Stimulated activated CD8-positive, alpha-beta memory T cell treated with anti-CD3 and anti-CD28 coated beads, Interleukin-7, amount 100 ng/mL, for 4 hours (primary cell): ENCODE measurements around the gene SCGB2B2.
"Not testable (repeated sequence)": the region's sequence is repeated elsewhere in the genome, so short reads cannot be mapped to it uniquely, and the experiment has no call there.

Source experiments
- DNase-seq, 2 donors: peaks; one replicate each; pipeline ENCODE4 v3.0.0-alpha.2; 2020; ENCODE audit warnings: low read depth in 2 of 2

The SCGB2B2 gene, protein sequence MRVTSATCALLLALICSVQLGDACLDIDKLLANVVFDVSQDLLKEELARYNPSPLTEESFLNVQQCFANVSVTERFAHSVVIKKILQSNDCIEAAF

DNA sequence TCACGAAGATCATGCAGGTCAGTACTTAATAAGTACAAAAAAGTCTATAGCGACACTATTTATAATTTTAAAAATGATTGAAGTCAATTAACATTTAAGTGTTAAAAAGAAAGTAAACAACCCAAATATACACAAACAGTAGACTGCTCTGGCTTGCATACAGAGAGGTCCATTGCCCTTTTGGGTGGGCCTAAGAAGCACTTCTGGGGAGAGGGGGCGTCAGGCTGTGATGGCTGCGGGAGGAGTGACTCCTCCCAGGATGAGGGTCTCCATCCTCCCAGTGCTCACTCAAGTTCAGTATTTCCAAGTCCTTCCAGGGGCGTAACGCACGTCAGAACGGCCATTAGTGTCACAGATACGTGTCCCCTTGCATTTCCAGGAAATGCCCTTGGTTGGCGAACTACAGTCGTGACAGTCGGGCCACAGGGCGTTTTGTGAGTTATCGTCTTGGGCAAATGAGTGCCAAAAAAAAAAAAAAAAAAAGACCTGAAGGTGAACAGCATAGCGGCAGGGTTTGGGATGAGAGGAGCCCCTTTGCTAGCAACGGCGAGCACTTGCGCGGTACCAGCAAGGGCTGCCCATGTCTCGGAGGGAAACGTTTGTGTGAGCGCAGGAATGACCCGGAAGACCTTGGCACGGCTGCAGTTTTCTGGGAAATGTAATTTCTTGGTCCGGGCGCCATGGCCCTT lies at the start of gene SCGB2B2:
Gene SCGB2B2 (minus strand): TSS at position 463 of the 689 bp plus-strand sequence. CDS start 82,596 bp downstream, outside the sequence.
- peak; percentile 63 to 69 for DNase-seq

DNA sequence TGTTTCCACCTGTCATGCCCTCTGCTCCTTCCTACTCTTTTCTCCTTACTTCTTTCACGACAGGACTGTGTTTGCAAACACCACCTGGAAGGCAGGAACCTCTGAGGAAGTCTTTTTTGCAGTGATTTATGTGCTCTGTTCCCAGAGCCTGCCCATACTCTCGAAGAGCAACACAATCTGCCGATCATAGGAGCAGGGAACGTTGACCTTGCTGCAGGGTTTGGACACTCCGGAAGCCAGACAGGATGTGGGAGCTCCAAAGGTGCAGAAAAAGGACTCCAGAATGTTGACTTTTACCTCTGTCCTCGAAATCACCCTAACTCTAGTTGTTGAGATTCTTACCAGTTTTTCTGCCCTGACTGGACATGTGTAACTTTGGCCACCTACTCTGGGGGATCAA lies 48.4 kb upstream of the SCGB2B2 start:
- DNase-seq: no peak

DNA sequence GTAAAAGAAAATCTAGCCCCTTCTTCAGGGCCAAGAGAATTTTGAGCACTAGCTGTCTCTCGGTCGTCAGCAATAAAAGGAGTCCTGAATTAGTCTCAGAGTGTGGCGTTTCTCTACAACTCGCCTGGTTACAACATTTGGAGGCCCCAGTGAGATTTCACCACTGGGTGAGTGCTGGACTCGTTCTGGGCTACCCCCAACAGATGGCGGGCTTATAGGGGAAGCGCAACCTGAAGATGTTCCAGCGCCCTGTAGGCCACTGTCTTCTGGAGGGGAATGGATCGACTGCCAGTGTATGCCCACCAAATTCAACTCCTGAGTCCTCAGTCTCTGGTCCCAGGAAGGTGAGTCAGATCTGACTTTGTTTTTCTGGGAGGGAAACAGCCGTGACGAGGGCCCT lies 45.4 kb upstream of the SCGB2B2 start:
- no peak for DNase-seq

DNA sequence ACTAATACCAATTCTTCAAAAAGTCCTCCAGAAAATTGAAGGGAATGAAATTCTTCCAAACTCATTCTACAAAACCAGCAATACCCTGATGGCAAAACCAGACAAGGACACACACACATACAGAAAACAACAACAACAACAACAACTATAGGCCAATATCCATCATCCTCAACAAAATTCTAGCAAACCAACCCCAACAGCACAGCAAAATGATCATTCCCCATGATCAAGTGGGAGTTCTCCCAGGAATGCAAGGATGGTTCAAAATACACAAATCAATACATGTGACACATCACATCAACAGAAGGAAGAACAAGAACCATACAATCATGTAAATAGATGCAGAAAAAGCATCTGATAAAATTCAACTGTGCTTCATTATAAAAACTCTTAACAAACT lies 38.4 kb upstream of the SCGB2B2 start:
- DNase-seq: no peak

DNA sequence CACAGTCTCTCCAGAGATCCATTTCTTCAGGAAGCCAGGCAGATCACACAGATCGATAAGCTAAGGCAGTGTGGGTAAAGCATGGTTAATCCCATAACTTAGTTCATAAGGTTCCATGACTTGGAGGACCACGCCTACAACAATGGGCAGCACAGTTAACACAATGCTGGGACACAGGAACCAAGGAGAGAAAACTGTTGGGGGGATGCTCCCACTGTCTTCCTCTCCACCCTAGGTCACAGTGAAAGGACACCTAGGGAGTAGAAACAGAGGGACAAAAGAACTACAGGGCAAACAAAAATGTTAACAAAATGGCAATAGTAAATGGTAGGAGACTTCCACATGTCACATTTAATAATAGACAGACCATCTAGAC lies 36.3 kb upstream of the SCGB2B2 start:
- DNase-seq: no peak

DNA sequence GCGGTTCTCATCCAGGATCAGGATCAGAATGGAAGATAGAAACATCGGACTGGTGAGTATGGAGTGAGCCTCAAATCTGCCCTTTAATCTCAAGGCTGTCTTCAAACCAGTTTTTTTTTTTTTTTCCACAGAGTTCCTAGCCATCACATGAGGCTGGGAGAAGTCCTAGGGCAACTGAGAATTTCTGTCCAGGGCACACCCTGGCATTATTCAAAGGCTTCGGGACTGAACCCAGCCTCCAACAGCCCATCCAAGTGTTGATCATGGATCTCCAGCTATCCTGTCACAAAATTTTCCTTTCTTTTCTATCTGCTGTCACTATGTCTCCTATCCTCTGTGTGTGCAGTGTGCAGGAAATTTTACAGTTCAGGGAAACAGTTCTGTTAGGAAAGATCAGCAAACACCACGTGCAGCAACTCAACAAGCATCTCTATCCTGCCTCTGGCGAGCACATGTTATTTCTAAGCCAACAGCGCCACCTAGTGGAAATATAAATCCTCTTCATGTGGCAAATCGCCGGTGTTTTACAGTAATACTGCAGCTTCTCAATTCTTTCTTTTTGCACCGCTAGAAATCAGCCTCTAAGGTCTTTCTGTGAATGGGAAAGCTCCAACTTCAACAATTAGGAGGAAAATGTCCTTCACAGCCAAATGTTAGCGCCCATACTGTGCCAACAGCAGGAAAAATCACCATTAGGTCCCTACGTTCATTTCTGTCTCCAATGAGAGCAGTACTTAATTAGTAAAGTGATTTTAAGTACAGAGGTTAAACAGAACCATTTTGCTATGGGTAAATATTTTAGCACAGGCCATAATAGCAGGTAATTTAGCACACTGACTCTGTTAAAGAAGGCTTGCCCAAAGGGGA lies 35.7 kb upstream of the SCGB2B2 start:
- peak; percentile 10 to 47 for DNase-seq

DNA sequence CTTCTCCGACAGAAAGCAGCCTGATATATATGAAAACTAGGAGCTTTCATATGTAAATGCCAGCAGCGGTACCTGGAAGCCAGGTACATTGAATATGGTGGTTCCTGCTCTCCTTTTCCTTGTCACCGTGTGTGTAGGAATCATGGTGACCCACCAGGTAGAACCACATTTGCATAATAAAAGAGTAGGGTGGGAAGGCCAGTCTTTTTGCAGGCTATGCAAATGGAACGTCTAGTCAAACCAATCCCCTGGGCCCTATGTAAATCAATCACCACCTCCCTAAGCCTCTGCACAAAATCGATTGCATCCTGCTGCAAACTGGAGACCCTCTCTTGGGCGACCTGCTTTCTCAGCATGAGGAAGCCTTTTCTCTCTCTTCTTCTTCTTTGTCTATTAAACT lies 34.9 kb upstream of the SCGB2B2 start:
- DNase-seq: no peak

DNA sequence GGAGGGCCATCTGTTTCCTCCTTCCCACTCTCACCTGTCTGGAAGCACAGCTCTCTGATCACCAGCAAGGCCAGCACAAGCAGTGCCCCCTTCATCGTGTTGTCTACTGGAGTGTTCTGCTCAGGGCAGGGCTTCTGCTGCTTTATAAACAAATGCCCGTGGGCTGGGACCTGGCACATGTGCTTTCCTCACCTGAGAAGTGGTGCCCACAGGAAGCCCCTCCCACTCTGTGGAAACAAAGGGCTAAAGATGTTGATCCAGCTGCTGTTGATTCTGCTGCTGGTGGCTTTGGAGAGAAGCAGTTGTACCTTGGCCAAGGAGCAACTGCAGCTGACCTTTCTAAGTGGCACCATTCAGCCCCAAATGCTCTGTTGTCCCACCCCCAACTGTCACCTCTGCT lies 30.7 kb upstream of the SCGB2B2 start:
- DNase-seq: no peak

DNA sequence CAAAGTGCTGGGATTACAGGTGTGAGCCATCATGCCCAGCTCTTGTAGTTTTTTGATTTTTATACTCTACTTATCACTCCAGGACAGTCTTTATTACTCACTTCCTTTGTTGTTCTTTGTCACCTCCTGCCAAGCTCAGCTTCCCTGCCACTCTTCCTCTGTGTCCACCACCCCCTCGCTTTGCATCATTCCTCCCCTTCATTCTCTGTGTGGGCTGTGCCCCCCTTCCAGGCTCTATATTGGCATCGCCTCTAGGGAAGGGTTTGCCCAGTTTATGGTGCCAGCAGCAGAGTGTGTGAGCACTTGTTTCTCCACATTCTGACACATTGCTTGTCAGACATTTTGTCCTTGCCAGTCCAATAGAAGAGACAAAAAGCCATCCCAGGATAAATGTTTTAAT lies 15.6 kb upstream of the SCGB2B2 start:
- DNase-seq: no peak

DNA sequence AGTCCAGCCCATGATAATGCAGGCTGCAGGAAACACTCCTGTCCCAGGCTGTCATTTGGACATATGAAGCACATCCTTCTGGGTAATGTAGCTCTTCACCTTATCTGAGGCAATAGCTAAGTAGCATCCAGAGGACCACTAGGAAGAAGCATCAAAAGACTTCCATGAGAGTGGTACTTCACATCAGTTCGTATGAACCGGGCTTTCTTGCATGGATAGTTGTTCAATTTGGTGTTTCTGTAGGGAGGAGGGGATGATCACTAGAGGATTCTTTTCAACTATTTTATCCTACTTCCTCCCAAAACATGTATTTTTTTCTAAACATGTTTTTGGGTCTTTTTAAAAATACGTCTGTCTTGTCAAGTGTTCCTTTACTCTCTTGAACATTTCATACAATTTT lies 13.4 kb upstream of the SCGB2B2 start:
- DNase-seq: no peak

DNA sequence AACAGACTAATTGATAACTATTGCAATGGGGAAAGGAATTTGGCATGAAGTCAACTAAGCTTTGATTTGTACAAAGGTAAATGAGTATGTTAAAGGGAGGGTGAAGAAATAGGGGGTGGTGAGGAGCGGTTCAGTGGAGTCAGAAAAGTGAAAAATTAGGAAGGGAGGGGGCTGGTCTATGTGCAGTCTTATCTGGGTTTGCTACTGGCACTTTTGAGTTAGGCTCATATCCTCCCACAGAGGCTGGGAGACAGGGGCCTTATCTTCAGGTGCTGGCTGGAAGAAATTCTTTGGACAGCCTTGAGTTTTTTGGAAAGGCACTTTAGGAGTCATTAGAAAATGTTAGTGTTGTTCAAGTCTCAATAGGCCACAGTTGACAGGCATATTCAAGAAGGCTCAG lies 11.6 kb upstream of the SCGB2B2 start:
- DNase-seq: no peak

DNA sequence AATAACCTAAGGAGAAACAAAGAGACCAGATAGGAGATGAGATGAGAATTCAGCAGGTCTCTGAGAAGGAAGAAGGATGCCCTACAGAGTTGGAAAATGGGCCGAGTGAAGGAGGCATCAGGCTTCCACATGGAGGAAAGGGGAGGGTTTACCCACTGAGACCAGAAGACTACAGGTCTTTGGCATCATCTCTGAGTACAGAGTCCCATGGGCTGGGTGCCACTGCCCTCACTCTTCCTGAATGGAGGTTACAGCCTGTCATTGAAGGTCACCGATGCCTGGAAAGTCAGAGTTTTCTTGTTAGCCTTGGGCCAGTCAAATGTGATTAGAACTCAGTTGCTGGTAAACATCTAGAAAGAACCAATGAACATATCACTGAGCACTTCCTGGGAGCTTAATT lies 10.4 kb upstream of the SCGB2B2 start:
- DNase-seq: no peak

DNA sequence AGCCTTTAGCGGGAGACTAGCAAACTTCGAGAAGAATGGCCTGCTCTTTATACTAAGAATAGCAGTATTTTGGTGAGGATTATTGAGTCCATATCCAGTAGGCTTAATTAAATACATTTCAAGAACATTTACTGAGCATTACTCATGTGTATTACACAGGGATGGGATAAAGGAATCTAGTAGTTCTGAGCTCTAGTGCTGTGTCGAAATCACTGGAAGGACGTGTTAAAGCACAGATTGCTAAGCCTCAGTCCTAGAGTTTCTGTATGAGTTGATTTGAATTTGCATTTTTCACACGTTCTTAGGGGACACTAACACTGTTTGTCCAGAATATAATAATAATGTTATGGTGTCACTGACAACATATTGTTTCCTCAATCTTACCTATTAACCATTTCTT lies 9.5 kb upstream of the SCGB2B2 start:
- no peak for DNase-seq

DNA sequence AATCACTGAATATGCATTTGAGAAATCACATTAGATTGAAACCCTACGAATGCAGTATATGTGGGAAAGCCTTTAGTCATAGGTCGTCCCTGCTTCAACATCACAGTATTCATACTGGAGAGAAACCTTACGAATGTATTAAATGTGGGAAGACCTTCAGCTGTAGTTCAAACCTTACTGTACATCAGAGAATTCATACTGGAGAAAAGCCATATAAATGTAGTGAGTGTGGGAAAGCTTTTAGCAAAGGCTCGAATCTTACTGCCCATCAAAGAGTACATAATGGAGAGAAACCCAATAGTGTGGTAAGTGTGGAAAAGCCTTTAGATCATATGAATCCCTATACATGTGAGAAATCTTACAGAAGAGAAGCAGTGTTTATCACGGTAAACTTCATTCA lies 8.3 kb upstream of the SCGB2B2 start:
- not testable (repeated sequence) for DNase-seq

DNA sequence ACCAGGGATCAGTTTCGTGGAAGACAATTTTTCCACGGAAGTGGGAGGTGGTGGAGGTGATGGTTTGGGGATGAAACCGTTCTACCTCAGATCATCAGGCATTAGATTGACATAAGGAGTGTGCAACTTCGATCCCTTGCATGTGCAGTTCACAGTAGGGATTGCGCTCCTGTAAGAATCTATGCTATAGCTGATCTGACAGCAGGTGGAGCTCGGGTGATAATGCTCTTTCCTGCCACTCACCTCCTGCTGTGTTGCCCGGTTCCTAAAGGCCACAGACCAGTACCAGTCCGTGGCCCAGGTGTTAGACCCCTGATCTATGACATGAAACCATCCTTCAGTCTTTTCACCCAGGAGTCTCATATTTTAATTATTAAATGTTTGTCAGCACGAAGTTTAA lies 4.5 kb upstream of the SCGB2B2 start:
- no peak for DNase-seq

DNA sequence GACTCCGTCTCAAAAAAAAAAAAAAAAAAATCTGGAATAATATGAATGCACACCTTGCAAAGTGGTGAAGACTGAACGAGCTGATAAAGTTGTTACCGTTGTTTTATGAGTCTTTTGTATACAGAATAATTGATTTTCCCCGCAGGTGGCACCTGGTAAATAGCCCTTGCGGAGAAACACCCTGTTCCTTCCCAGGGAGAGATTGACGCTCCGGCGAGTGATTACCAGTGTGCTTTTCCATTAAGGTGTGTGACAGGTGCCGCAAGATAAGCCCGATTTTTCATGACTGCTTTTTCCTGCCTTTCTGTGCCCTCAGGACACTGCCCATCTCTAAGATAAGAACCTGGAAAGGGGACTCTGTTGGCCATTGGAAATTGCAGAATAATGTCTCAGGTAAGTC lies 1.5 kb upstream of the SCGB2B2 start:
- DNase-seq: no peak

DNA sequence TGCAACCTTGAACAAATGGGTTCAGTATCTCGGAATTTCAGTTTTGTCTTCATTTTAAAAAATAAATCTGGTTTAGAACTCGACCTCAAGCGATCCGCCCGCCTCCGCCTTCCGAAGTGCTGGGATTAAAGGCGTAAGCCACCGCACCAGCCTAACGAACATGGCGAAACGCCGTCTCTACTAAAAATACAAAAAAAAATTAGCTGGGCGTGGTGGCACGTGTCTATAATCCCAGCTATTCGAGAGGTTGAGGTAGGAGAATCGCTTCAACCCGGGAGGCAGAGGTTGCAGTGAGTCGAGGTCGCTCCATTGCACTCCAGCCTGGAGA lies 1.1 kb upstream of the SCGB2B2 start:
- DNase-seq: no peak

DNA sequence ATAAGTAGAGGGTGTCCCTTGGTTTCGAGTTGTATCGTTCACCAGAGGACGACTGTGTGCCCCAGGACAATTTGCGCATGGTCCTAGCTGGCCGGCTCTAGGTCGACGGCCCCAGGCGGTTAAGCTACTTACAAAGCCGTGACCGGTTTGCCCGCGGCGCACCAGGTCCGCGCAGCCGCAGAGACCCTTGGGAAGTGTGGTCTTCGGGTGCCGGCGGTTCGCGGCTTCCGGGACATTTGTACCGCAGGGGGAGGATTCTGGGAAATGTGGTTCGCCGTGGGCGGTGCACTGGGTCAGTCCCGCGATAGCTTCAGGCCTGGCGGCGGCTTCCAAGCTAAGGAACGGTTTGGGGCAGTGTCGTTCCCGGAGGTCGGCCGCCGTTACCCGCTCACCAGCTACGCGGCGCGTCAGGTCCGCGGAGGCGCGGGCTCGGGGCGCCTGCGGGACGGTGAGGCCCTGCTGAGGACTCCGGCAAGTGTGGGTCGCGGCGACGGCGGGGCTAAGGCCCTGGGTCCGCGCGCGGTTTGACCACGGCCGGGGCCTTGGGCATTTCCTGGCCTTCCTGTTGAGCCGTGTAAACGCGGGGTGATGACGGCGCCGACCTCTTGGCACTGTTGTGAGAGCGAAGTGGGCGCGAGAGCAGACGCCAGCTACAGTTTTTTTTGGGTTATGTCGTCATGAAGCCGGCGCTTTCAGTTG lies 576 bp upstream of the SCGB2B2 start, which contains the start of gene ZNF302:
Gene ZNF302 (plus strand): TSS at position 293 of the 699 bp plus-strand sequence. CDS start 1,127 bp downstream, outside the sequence.
- DNase-seq: peak; percentile 93 to 96

DNA sequence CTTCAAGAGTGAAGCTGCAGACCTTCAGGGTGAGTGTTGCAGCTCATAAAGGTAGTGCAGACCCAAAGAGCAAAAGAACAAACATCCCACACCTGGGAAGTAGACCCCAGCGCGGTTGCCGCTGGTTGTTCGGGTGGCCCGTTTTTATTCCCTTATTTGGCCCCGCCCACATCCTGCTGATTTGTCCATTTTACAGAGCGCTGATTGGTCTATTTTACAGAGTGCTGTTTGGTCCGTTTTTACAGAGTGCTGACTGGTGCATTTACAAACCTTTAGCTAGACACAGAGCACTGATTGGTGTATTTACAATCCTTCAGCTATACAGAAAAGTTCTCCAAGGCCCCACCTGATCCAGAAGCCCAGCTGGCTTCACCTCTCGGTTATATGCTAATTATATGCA lies 1.0 kb downstream of the SCGB2B2 start:
- DNase-seq: no peak

DNA sequence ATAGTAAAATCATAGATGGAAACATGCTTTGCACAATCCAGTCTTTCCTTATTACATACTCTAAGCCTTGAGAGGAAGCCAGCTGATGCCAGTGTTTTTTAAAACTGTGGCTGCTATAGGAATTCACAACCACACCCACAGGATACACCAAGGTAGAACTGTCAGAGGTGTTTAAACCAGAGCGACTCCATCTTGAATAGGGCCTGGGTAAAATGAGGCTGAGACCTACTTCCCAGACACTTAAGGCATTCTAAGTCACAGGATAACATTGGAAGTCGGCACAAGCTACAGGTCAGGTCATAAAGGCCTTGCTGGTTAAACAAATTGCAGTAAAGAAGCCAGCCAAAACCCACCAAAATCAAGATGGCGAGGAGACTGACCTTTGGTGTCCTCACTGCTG lies 1.7 kb downstream of the SCGB2B2 start:
- DNase-seq: no peak

DNA sequence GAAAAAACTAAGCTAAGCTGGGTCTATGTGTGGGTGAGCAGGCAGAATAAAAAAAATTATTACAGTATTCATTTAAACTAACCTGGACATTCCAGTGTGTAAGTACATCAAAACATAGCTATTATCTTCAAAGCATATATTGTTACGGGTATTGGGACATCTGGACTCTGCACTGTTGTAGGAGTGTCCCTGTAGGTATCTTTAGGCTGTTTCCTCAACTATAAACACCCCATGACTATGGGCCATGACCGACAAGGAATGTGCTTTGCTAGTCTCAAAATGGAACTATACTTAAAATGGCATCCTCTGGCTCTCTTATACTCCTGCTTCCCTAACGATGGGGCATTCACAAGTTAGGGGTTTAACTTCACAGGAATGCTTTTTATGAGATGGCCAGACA lies 3.4 kb downstream of the SCGB2B2 start:
- DNase-seq: no peak

DNA sequence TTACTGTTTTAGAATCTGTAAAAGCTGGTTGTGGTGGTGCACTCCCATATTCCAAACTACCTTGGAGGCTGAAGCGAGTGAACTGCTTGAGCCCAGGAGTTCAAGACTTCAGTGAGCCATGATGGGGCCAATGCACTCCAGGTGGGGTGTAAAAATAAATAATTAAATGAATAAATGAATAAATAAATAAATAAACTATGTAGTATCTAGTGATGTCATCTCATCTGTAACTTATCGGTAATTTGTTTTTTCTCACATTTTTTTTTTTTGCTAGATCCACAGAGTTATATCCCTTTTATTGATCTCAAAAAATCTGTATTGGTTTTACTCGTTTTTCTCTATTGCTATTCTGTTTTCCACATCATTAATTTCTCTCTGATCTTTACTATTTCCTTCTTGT lies 5.0 kb downstream of the SCGB2B2 start:
- DNase-seq: no peak

DNA sequence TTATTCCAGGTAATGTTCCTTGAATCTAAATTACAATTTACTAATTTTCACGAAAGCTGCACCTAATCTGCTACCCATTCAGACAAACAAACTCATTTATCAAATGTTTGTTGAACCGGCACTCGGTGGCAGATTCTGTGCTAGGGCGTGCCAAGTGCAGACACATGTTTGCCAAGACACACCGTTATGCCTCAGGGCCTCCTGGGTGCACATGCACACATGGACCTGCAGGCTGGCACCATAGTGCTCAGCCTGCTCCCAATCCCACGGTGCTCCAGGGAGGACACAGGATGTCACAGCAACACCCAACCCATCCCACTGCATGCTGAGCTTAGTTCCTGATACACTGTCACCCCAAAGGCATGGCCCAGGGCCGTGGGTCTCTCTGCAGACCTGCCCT lies 7.7 kb downstream of the SCGB2B2 start:
- no peak for DNase-seq
